HG03439 (cell line): ENCODE measurements around the gene DPF1.
"Not testable (repeated sequence)": the region's sequence is repeated elsewhere in the genome, so short reads cannot be mapped to it uniquely, and the experiment has no call there.

Experiments
- ATAC-seq: cut with Tn5 transposase; IDR thresholded peaks from one replicate; pipeline ENCODE4 v1.9.1; 2021; ENCODE audit warnings: mild to moderate bottlenecking, moderate library complexity; ENCODE audit not compliant: unreplicated experiment

Gene DPF1

GRCh38 chr19:38250821-38251563, 27.0 kb upstream of the DPF1 start:
- no peak for ATAC-seq

GRCh38 chr19:38250428-38250820, 26.4 kb upstream of the DPF1 start:
- ATAC-seq: no peak

- no peak for ATAC-seq
Observed at GRCh38 chr19:38248421-38248820, 24.4 kb upstream of the DPF1 start.

GRCh38 chr19:38247734-38248268, 23.8 kb upstream of the DPF1 start:
- no peak for ATAC-seq

GRCh38 chr19:38247126-38247525, 23.1 kb upstream of the DPF1 start:
- ATAC-seq: no peak

GRCh38 chr19:38245826-38246498, 21.9 kb upstream of the DPF1 start:
- ATAC-seq: no peak

GRCh38 chr19:38243279-38243673, 19.3 kb upstream of the DPF1 start:
- ATAC-seq: no peak

GRCh38 chr19:38239816-38240215, 15.8 kb upstream of the DPF1 start:
- ATAC-seq: no peak

- ATAC-seq: no peak
Observed at GRCh38 chr19:38234615-38235014, 10.6 kb upstream of the DPF1 start.

- ATAC-seq: no peak
Observed at GRCh38 chr19:38233740-38234251, 9.8 kb upstream of the DPF1 start.

GRCh38 chr19:38231918-38232317, 7.9 kb upstream of the DPF1 start:
- ATAC-seq: no peak

GRCh38 chr19:38230506-38231133, 6.6 kb upstream of the DPF1 start:
- not testable (repeated sequence) for ATAC-seq

- ATAC-seq: peak; percentile 63
Observed at GRCh38 chr19:38229585-38230073, 5.6 kb upstream of the DPF1 start.

- no peak for ATAC-seq
Observed at GRCh38 chr19:38228491-38229439, 4.7 kb upstream of the DPF1 start.

GRCh38 chr19:38228005-38228377, 4.0 kb upstream of the DPF1 start:
- no peak for ATAC-seq

GRCh38 chr19:38227287-38228004, 3.4 kb upstream of the DPF1 start:
- ATAC-seq: no peak

- ATAC-seq: not testable (repeated sequence)
Observed at GRCh38 chr19:38224863-38225218, 819 bp upstream of the DPF1 start.

- ATAC-seq: no peak
Observed at GRCh38 chr19:38223617-38224013, 407 bp downstream of the DPF1 start.

- ATAC-seq: no peak
Observed at GRCh38 chr19:38223119-38223523, 901 bp downstream of the DPF1 start.
